HG03280 (cell line): ENCODE data around the gene DSEL.
A peak's percentile ranks its signal among the peaks of the same experiment; 100 is the strongest.

Experiments
- ATAC-seq: cut with Tn5 transposase; IDR thresholded peaks from one replicate; pipeline ENCODE4 v1.9.1; 2021; ENCODE audit warnings: mild to moderate bottlenecking, moderate library complexity; ENCODE audit not compliant: unreplicated experiment

Gene DSEL

GRCh38 chr18:67516539-67517443, at the start of gene DSEL:
TSS of gene DSEL (minus strand) at chr18:67516720. CDS start at chr18:67514608, 2,112 bp downstream.
- peak; percentile 98 for ATAC-seq

GRCh38 chr18:67553437-67553836, 36.9 kb upstream of the DSEL start:
- no peak for ATAC-seq

DNA sequence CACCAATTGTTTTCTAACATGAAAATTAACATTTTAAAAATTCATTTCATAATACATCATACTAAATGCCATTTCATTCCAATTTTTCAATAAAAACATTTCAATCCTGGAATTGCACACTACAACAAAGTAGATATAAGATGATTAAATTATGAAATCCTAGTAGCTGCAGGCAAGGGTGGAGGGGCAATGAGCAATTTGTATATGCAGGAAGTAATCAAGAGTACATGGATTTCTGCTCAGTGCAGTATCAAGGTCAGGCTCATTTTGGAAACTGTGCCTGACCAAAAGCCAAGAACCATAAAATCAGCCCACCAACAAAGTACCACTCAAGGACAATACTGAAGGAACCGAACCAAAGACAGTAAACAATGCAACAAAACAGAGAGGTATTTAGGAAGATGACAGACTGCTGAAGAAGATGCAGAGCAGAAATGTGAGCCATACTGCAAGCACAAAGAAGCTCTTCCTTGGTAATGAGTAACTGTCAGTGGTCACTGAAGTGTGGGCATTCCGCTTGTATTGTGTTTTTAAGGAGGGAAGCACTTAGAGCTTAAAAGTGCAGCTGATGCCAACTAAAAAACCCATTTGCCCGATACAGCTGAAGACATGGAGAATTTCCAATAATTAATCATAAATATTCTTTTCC, 34.5 kb upstream of the DSEL start:
- no peak for ATAC-seq

DNA sequence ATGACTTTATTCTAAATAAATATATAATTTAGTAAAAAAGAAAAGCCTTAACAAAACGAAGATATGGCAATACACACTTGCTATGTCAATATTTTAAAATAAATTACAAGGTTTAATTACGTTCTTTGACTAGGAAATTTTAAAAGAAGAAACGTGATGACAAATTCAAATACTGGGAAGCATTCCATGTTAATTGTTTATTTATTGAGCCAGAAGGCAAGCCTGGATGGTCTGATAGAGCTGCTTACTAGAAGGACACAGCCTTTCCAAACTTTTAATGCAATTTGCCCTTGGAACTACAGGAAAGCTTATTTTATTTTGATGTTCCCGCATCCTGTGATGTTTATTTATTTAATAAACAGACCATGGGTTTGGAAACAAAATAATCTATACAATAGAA, 33.4 kb upstream of the DSEL start:
- ATAC-seq: no peak

DNA sequence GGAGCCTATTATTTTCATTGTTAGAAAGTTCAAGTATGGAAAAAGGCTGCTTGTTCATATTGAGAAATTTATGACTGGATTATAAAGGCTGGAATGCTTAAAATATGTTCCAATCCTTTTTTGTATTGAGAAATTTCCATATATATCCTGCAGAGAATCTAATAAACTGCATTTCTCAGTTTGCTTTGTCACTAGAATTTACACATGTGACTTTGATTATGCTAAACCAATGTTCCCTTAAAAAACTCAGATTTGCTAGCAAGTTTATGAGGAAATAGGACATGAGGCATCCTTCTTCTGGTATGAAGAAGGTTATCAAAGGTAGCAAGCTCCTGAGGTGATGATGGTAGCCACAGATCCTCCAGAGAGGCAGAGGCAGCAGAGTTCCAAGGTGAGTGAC, 29.2 kb upstream of the DSEL start:
- ATAC-seq: no peak

DNA sequence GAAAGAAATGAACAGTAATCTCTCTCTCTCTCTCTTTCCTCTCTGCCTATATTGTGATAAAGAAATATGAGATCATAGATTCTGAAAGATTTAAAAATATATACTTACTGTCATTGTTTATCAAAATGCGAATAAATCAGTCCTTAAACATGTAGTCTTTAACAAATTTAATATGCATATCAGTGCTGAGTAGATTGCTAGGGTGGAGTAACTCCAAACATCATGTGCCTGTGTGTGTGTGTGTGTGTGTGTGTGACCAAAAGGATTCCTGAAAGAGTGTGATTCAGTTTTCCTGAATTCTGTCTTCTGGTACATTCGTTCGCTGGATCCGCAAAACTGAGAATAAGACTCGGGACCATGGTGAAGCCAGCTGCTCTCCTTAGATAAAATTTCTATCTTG, 24.0 kb upstream of the DSEL start:
- ATAC-seq: no peak

- ATAC-seq: no peak
Observed at GRCh38 chr18:67531929-67532328, 15.4 kb upstream of the DSEL start.

GRCh38 chr18:67525328-67526099, 9.0 kb upstream of the DSEL start:
- no peak for ATAC-seq

- no peak for ATAC-seq
Observed at GRCh38 chr18:67520351-67520921, 3.9 kb upstream of the DSEL start.

GRCh38 chr18:67519592-67519991, 3.1 kb upstream of the DSEL start:
- ATAC-seq: no peak

- no peak for ATAC-seq
Observed at GRCh38 chr18:67518566-67518965, 2.0 kb upstream of the DSEL start.

GRCh38 chr18:67517444-67517765, 885 bp upstream of the DSEL start:
- ATAC-seq: no peak

- ATAC-seq: peak; percentile 21
Observed at GRCh38 chr18:67515942-67516538, 480 bp downstream of the DSEL start.

- ATAC-seq: no peak
Observed at GRCh38 chr18:67514901-67515540, 1.5 kb downstream of the DSEL start.

DNA sequence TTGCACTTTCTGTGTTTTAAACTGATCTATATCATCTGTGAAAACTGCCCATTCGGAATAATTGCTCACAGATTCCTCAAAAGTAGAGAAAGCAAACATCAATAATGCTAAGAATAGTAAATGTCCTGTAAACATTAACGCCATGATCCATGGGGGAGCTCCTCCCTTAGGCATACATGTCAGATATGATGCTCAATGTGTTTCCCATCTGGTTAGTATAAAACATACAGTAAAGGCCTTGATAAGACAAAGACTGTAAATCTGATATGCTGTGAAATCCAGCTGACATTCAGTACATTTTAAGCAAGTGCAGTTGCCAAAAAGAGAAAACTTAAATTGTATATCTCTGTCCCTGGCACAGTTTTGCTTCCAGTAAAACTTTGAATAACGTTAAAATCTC, 2.1 kb downstream of the DSEL start:
- no peak for ATAC-seq

GRCh38 chr18:67513280-67513679, 3.2 kb downstream of the DSEL start:
- ATAC-seq: no peak

- ATAC-seq: no peak
Observed at GRCh38 chr18:67511840-67512239, 4.7 kb downstream of the DSEL start.

- no peak for ATAC-seq
Observed at GRCh38 chr18:67510831-67511230, 5.7 kb downstream of the DSEL start.

GRCh38 chr18:67509741-67510391, 6.7 kb downstream of the DSEL start:
- ATAC-seq: no peak

- no peak for ATAC-seq
Observed at GRCh38 chr18:67508146-67508545, 8.4 kb downstream of the DSEL start.
